Forelimb muscle (tissue), 1 donor: ENCODE measurements around the gene NDUFS1. TPM values are rescaled to one million over a fixed set of nuclear protein-coding genes. Genes with fewer than 3 reads are reported as not detected.
"Not testable (repeated sequence)": the region's sequence is repeated elsewhere in the genome, so short reads cannot be mapped to it uniquely, and the experiment has no call there.

Experiments used
- DNase-seq: peaks from one replicate; pipeline ENCODE4 v3.0.0-alpha.2; 2013; ENCODE audit warnings: low read depth
- polyA plus RNA-seq: library from polyadenylated mRNA; unstranded; fragments of 120-200 nt; gene quantifications from one replicate; pipeline ENCODE4 v1.2.1, GENCODE V29; 2013; ENCODE audit not compliant: insufficient read length

Gene NDUFS1
- polyA plus RNA-seq, 1 donor: 65.0 TPM

GRCh38 chr2:206098471-206098870, 60.8 kb downstream of the NDUFS1 start:
- no peak for DNase-seq

- DNase-seq: no peak
Observed at GRCh38 chr2:206096876-206097275, 62.4 kb downstream of the NDUFS1 start.

- no peak for DNase-seq
Observed at GRCh38 chr2:206095536-206096332, 63.5 kb downstream of the NDUFS1 start.

- no peak for DNase-seq
Observed at GRCh38 chr2:206092297-206092696, 66.9 kb downstream of the NDUFS1 start.

GRCh38 chr2:206088248-206088647, 71.0 kb downstream of the NDUFS1 start:
- DNase-seq: no peak

- DNase-seq: no peak
Observed at GRCh38 chr2:206086716-206087350, 72.4 kb downstream of the NDUFS1 start.

- peak; percentile 69 for DNase-seq
Observed at GRCh38 chr2:206085742-206086445, 73.3 kb downstream of the NDUFS1 start, which contains the start of gene INO80D. TSS of gene INO80D (minus strand) at chr2:206086174. CDS start at chr2:206063016, 23,158 bp downstream.

GRCh38 chr2:206084870-206085741, 74.1 kb downstream of the NDUFS1 start:
- no peak for DNase-seq

GRCh38 chr2:206084439-206084869, 74.8 kb downstream of the NDUFS1 start:
- peak; percentile 47 for DNase-seq

GRCh38 chr2:206083602-206084438, 75.4 kb downstream of the NDUFS1 start:
- DNase-seq: no peak

GRCh38 chr2:206082298-206082843, 76.9 kb downstream of the NDUFS1 start:
- DNase-seq: no peak

- no peak for DNase-seq
Observed at GRCh38 chr2:206080927-206081326, 78.3 kb downstream of the NDUFS1 start.

GRCh38 chr2:206079699-206080465, 79.4 kb downstream of the NDUFS1 start:
- DNase-seq: no peak

GRCh38 chr2:206077879-206078278, 81.4 kb downstream of the NDUFS1 start:
- DNase-seq: not testable (repeated sequence)

GRCh38 chr2:206075113-206075512, 84.1 kb downstream of the NDUFS1 start:
- DNase-seq: no peak

GRCh38 chr2:206071807-206072206, 87.4 kb downstream of the NDUFS1 start:
- no peak for DNase-seq

GRCh38 chr2:206069417-206069816, 89.8 kb downstream of the NDUFS1 start:
- DNase-seq: no peak

GRCh38 chr2:206068207-206068606, 91.0 kb downstream of the NDUFS1 start:
- no peak for DNase-seq
